Lower lobe of right lung (tissue), 2 donors: Measurements from ENCODE around the gene ZNF142. TPM values are rescaled to one million over a fixed set of nuclear protein-coding genes. Genes with fewer than 3 reads are reported as not detected.

Experiments used
- ATAC-seq, 2 donors: fragments of 200-7000 bp; cut with Tn5 transposase; one replicate each; pipeline ENCODE4 v1.9.1; 2020 to 2022; ENCODE audit warnings: mild to moderate bottlenecking in 2 of 2, moderate library complexity in 2 of 2
- DNase-seq: peaks from one replicate; pipeline ENCODE4 v3.0.0-alpha.2; 2020
- H3K27ac ChIP-seq: fragments of 200-600 bp; one replicate; pipeline ENCODE4 v1.8.0; 2022
- H3K27me3 ChIP-seq: fragments of 200-600 bp; one replicate; pipeline ENCODE4 v1.8.0; 2022; ENCODE audit warnings: low read depth
- H3K36me3 ChIP-seq: fragments of 200-600 bp; one replicate; pipeline ENCODE4 v1.8.0; 2022; ENCODE audit warnings: mild to moderate bottlenecking
- H3K4me1 ChIP-seq: fragments of 200-600 bp; one replicate; pipeline ENCODE4 v1.8.0; 2022
- H3K4me3 ChIP-seq: fragments of 200-600 bp; one replicate; pipeline ENCODE4 v1.8.0; 2022; ENCODE audit warnings: mild to moderate bottlenecking
- H3K9me3 ChIP-seq: fragments of 200-600 bp; one replicate; pipeline ENCODE4 v1.8.0; 2022
- intact Hi-C: fragments of 100-400 bp; cut with DNase I; formaldehyde crosslinking; loops from one replicate; pipeline ENCODE4 v1.11.0; 2022
- total RNA-seq: library from RNA; stranded (reverse); fragmentation: NEBNext Ultra II Directional; extraction: Animal tissue kit (Norgen Biotek cat#: 25700); gene quantifications from one replicate; pipeline ENCODE4 v1.2.1, GENCODE V29; 2021
- TF ChIP-seq, protein P1 (sequence below): fragments of 200-600 bp; IDR thresholded peaks from one replicate; pipeline ENCODE4 v1.8.0; 2022; ENCODE audit warnings: antibody characterized with exemption, mild to moderate bottlenecking
- donor health status: DM: no; HTN: yes; CAD: no; lungs with severe emphysema.

The ZNF142 gene
- total RNA-seq, 1 donor from 2014 or later, result 21.1 TPM

DNA sequence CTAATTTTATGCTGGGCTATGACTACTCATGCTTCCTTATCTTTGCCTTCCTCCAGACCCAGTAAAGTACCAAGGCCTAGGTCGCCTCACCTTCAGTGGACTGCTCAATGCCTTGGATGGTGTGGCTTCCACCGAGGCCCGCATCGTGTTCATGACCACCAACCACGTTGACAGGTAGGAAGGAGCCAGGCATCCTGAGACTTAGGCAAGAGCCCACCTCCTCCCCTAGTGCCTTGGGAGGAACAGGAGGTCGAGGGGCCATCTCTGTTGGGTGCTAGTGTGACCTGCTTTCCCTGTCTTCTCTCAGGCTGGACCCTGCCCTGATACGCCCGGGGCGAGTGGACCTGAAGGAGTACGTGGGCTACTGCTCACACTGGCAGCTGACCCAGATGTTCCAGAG is 3.4 kb upstream of the ZNF142 start:
- DNase-seq, result no peak
- H3K36me3 ChIP-seq, result peaks cover 65% of the 10 kb centered on the region
- H3K9me3 ChIP-seq, result no peaks in the 10 kb centered on the region
- no peaks in the 10 kb centered on the region for H3K27me3 ChIP-seq
- TF ChIP-seq, protein P1, sequence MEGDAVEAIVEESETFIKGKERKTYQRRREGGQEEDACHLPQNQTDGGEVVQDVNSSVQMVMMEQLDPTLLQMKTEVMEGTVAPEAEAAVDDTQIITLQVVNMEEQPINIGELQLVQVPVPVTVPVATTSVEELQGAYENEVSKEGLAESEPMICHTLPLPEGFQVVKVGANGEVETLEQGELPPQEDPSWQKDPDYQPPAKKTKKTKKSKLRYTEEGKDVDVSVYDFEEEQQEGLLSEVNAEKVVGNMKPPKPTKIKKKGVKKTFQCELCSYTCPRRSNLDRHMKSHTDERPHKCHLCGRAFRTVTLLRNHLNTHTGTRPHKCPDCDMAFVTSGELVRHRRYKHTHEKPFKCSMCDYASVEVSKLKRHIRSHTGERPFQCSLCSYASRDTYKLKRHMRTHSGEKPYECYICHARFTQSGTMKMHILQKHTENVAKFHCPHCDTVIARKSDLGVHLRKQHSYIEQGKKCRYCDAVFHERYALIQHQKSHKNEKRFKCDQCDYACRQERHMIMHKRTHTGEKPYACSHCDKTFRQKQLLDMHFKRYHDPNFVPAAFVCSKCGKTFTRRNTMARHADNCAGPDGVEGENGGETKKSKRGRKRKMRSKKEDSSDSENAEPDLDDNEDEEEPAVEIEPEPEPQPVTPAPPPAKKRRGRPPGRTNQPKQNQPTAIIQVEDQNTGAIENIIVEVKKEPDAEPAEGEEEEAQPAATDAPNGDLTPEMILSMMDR, result no peak
- no peak for ATAC-seq
- H3K27ac ChIP-seq, result no peak overlapping the region
- intact Hi-C loops, result no loop called here
- H3K4me3 ChIP-seq, result no peak overlapping the region
- peaks cover 21% of the 10 kb centered on the region for H3K4me1 ChIP-seq

DNA sequence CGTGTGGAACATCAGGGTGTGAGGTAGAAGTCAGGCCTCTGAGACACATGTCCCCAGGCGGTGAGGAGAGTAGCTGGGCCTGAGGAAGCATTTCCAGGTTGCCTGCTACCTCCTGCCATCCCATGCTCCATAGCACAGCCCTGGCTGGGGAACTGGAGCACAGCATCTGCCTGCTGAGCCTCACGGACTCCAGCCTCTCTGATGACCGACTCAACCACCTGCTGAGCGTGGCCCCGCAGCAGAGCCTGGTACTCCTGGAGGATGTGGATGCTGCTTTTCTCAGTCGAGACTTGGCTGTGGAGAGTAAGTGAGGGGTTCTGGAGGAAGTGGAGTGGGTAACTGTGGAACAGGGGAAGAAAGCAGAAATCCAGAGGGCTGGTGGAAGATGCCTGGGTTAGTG is 3.0 kb upstream of the ZNF142 start:
- no peaks in the 10 kb centered on the region for H3K9me3 ChIP-seq
- H3K36me3 ChIP-seq, result peaks cover 60% of the 10 kb centered on the region
- DNase-seq, result no peak
- ATAC-seq, result no peak
- intact Hi-C loops, result no loop called here
- peaks cover 21% of the 10 kb centered on the region for H3K4me1 ChIP-seq
- no peak overlapping the region for H3K27ac ChIP-seq
- TF ChIP-seq, protein P1, result no peak
- H3K27me3 ChIP-seq, result no peaks in the 10 kb centered on the region
- H3K4me3 ChIP-seq, result no peak overlapping the region

DNA sequence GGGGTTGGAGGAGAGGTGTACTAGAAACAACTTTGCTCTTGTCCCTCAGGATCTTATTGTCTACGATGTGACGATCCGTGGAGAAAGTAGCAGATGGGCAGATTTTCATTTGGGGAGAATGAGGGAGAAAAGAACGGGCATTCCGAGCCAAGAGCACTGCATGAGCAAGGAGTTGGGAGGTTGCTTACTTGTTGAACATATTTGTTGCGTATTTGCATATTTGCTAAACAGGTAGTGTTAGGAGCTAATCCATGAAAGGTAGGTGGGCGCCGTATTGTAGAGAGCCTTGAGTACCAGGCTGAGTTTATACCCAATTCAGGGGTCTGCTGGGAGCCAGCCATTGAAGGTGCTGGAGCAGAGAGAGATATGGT is 550 bp upstream of the ZNF142 start:
- no peak overlapping the region for H3K27ac ChIP-seq
- peak overlapping the region; percentile 99 for H3K4me3 ChIP-seq
- TF ChIP-seq, protein P1, result no peak
- peaks cover 53% of the 10 kb centered on the region for H3K36me3 ChIP-seq
- no peak for ATAC-seq
- no peaks in the 10 kb centered on the region for H3K9me3 ChIP-seq
- no peak for DNase-seq
- intact Hi-C loops, result no loop called here
- peaks cover 21% of the 10 kb centered on the region for H3K4me1 ChIP-seq
- no peaks in the 10 kb centered on the region for H3K27me3 ChIP-seq

DNA sequence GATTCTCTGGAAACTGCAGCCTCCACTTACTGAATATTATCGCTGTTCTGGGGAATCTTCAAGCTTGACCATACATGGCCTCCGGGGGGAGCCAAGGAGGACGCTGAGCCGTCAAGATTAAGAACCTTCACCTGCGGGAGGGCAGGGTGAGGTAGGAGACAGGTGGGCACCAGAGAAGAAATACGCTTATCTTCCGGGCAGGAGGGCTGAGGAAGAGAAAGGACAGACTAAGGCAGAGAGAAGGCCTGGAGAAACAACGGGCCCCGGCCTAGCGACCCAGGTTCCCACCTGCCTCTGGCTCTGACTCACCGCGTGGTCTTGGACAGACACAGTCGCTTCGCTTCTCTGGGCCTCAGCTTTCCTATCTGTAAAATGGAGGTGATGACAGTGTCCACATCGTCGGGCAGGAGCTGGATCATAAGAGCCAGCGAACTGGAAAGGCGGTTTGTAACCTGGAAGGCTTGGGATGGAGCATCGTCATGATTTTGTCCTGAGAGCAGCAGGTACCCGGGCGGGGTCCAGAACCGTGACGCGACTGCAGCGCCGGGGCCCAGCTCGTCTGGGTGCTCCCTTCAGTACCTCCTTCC is 659 bp downstream of the ZNF142 start:
- H3K4me3 ChIP-seq, result peak overlapping the region; percentile 99
- peak overlapping the region; percentile 72 for H3K27ac ChIP-seq
- H3K27me3 ChIP-seq, result no peaks in the 10 kb centered on the region
- intact Hi-C loops, result no loop called here
- TF ChIP-seq, protein P1, result peak; percentile 21
- H3K36me3 ChIP-seq, result peaks cover 53% of the 10 kb centered on the region
- peaks cover 21% of the 10 kb centered on the region for H3K4me1 ChIP-seq
- no peak for DNase-seq
- peak; percentile 55 to 74 for ATAC-seq
- H3K9me3 ChIP-seq, result no peaks in the 10 kb centered on the region

DNA sequence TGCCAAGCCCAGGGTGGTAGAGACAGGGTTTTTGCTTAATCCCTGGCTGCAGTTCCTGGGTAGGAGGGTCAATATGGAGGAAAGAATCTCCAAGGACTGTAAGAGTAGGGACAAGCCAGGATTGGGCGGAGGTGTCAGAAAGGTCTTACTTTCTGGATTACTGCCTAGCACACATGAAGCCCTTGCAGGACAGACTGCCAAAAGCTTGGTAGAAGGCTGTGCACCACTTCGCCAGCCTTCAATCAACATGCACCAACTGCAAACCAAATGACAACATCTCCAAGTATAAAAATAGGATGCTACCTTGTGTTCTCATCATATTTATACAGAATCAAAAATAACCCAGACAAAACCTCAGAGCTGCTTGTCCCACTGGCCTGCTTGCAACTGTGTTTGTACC is 3.7 kb downstream of the ZNF142 start:
- TF ChIP-seq, protein P1, result no peak
- Histone ChIP-seq H3K36me3 (peaks cover 59% of the 10 kb centered on the region), H3K4me3 (no peak overlapping the region), H3K27me3 (no peaks in the 10 kb centered on the region), H3K9me3 (no peaks in the 10 kb centered on the region), H3K27ac (no peak overlapping the region), H3K4me1 (peaks cover 20% of the 10 kb centered on the region)
- ATAC-seq, result no peak
- intact Hi-C loops, result no loop called here
- DNase-seq, result no peak

DNA sequence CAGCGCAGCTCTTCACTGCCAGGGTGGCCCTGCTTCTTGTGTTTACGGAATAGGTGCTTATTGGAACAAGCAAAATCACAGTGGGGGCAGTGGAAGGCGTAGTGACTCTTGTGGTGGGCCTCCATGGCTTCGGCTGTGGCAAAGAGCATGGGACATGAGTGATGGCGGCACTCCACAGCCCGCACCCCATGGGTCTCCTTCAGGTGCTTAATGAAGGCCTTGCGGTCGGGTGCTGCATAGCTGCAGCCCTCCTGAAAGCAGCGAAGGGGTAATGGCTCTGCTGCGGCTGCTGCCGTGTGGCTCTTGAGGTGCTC is 10.7 kb downstream of the ZNF142 start:
- intact Hi-C loops, result no loop called here
- Histone ChIP-seq H3K27ac (no peak overlapping the region), H3K36me3 (peaks cover 99% of the 10 kb centered on the region), H3K9me3 (no peaks in the 10 kb centered on the region), H3K4me3 (no peak overlapping the region), H3K27me3 (no peaks in the 10 kb centered on the region), H3K4me1 (no peaks in the 10 kb centered on the region)
- peak in 1 of 2 donors; percentile 5 for ATAC-seq
- no peak for DNase-seq
- TF ChIP-seq, protein P1, result no peak
